ENCODE results near the gene PSMG3.
A peak's percentile ranks its signal among the peaks of the same experiment; 100 is the strongest.

Gene PSMG3

DNA sequence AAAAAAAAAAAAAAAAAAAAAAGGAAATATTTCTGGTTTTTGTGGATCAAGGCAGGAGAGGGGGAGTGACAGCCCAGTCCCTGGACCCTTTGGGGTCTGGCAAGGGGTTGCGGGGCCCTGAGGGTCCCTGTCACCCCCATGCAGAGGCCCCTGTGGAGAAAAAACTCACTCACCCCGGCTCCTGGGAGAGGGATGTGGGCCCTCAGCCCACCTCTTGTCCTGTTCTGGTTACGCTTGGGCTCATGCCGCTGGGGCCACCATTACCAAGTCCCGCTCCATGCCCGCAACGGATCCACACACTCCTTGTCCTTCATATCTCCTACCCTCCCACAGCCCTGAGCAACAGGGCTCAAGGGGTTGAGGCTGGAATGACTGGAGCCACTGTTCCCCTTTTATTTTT, 12.8 kb downstream of the PSMG3 start:
- no peaks in the 10 kb centered on the region for H3K9me3 ChIP-seq (ENCODE audit: control insufficient read depth, insufficient read depth, low read depth, low read length)
- TF ChIP-seq, protein P1, sequence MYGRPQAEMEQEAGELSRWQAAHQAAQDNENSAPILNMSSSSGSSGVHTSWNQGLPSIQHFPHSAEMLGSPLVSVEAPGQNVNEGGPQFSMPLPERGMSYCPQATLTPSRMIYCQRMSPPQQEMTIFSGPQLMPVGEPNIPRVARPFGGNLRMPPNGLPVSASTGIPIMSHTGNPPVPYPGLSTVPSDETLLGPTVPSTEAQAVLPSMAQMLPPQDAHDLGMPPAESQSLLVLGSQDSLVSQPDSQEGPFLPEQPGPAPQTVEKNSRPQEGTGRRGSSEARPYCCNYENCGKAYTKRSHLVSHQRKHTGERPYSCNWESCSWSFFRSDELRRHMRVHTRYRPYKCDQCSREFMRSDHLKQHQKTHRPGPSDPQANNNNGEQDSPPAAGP (tag by site-specific recombination; IDR thresholded peaks at IDR 0.05): no peak
- TF ChIP-seq ZNF544 (tag by site-specific recombination; IDR thresholded peaks at IDR 0.05) (no peak), ZNF664 (tag by site-specific recombination; IDR thresholded peaks at IDR 0.05) (no peak), ZEB2 (tag by site-specific recombination; IDR thresholded peaks at IDR 0.05) (no peak), ZNF112 (tag by site-specific recombination; IDR thresholded peaks at IDR 0.05) (no peak), EGR2 (tag by site-specific recombination; IDR thresholded peaks at IDR 0.05; ENCODE audit: low read depth) (no peak), MZF1 (tag by site-specific recombination; IDR thresholded peaks at IDR 0.05; ENCODE audit: borderline replicate concordance) (no peak), ZNF621 (tag by site-specific recombination; IDR thresholded peaks at IDR 0.05) (no peak), ZFP3 (tag by site-specific recombination; IDR thresholded peaks at IDR 0.05; ENCODE audit: low read depth) (no peak), ZNF391 (tag by site-specific recombination; IDR thresholded peaks at IDR 0.05; ENCODE audit: borderline replicate concordance, low read depth) (no peak), ZNF473 (tag by site-specific recombination; IDR thresholded peaks at IDR 0.05) (no peak), ZNF239 (tag by site-specific recombination; IDR thresholded peaks at IDR 0.05) (no peak), ZNF174 (tag by site-specific recombination; IDR thresholded peaks at IDR 0.05) (no peak)
- TF ChIP-seq, protein P2, sequence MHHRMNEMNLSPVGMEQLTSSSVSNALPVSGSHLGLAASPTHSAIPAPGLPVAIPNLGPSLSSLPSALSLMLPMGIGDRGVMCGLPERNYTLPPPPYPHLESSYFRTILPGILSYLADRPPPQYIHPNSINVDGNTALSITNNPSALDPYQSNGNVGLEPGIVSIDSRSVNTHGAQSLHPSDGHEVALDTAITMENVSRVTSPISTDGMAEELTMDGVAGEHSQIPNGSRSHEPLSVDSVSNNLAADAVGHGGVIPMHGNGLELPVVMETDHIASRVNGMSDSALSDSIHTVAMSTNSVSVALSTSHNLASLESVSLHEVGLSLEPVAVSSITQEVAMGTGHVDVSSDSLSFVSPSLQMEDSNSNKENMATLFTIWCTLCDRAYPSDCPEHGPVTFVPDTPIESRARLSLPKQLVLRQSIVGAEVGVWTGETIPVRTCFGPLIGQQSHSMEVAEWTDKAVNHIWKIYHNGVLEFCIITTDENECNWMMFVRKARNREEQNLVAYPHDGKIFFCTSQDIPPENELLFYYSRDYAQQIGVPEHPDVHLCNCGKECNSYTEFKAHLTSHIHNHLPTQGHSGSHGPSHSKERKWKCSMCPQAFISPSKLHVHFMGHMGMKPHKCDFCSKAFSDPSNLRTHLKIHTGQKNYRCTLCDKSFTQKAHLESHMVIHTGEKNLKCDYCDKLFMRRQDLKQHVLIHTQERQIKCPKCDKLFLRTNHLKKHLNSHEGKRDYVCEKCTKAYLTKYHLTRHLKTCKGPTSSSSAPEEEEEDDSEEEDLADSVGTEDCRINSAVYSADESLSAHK (tag by site-specific recombination; IDR thresholded peaks at IDR 0.05): no peak
- TF ChIP-seq, protein P3, sequence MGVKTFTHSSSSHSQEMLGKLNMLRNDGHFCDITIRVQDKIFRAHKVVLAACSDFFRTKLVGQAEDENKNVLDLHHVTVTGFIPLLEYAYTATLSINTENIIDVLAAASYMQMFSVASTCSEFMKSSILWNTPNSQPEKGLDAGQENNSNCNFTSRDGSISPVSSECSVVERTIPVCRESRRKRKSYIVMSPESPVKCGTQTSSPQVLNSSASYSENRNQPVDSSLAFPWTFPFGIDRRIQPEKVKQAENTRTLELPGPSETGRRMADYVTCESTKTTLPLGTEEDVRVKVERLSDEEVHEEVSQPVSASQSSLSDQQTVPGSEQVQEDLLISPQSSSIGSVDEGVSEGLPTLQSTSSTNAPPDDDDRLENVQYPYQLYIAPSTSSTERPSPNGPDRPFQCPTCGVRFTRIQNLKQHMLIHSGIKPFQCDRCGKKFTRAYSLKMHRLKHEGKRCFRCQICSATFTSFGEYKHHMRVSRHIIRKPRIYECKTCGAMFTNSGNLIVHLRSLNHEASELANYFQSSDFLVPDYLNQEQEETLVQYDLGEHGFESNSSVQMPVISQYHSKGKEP (tag by site-specific recombination; IDR thresholded peaks at IDR 0.05): no peak
- ChIA-PET POLR2A (interaction anchor here (0.8 to 2.7 kb wide), 4 partner anchors 12 to 797 kb away, joined by 3 to 40 read pairs (median 10); no protein-coding TSS in a partner anchor), CTCF (interaction anchor here (0.6 to 2.9 kb wide), 10 partner anchors 9 to 359 kb away, joined by 3 to 23 read pairs (median 5); no protein-coding TSS in a partner anchor)
- peaks cover 3% of the 10 kb centered on the region; the same call in 1 of the 2 replicates for H3K4me1 ChIP-seq (ENCODE audit: control insufficient read depth, insufficient read depth, low read length)
- H3K4me3 ChIP-seq (ENCODE audit: low read depth, low read length): no peak overlapping the region
- no peaks in the 10 kb centered on the region for H3K36me3 ChIP-seq (ENCODE audit: control insufficient read depth in 2 of 2, insufficient read depth in 1 of 2, low read length in 2 of 2)
- H3K27ac ChIP-seq (ENCODE audit: extremely low read depth, low read depth, low read length): no peak overlapping the region

DNA sequence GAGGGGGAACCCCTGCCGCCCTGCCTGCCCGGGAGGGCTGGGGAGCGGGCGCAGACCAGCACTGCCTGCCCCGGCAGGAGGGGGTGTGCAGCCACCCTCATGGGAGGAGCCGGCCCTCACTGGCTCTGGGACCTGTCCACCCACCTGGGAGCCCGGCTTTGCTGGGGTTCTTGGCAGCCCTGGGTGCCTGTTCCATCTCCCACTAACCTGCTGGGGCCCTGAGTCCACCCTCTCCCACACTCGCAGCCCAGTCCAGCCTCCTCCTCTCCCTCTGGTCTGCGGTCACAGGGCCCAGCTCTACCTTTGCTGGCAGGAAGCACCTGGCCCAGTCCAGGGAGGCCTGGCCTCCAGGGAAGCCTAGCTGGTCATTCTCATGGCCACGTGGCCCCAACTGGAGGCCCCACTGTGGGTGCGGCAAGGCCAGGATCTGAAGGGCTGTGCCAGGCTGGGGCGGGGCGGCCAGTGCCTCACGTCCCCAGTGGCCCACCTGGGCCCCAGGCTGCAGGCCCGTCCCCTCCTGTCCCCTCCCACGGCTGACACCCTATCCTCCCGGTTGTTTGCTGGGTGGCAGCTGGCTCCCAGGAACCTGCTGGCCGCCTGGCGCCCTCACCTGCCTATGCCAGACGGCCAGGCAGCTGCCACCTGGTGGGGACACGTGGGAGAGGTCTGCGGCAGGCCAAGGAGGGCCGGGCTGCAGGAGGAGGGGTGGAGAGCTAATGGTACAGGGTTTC, 13.9 kb downstream of the PSMG3 start, which contains the start of gene TMEM184A:
Gene TMEM184A (minus strand): TSS at position 393 of the 731 bp plus-strand sequence. CDS start 721 bp downstream, outside the sequence.
- Histone ChIP-seq H3K4me1 (ENCODE audit: control insufficient read depth, insufficient read depth, low read length) (peaks cover 3% of the 10 kb centered on the region; the same call in 1 of the 2 replicates), H3K36me3 (ENCODE audit: control insufficient read depth in 2 of 2, insufficient read depth in 1 of 2, low read length in 2 of 2) (no peaks in the 10 kb centered on the region), H3K4me3 (ENCODE audit: low read depth, low read length) (no peak within 1 kb of the TSS), H3K27ac (ENCODE audit: extremely low read depth, low read depth, low read length) (no peak within 1 kb of the TSS; the same call in 1 of the 2 replicates), H3K9me3 (ENCODE audit: control insufficient read depth, insufficient read depth, low read depth, low read length) (no peaks in the 10 kb centered on the region)
- CTCF ChIA-PET: interaction anchor here (0.5 to 2.9 kb wide), 16 partner anchors 10 to 1107 kb away, joined by 3 to 23 read pairs (median 4); no protein-coding TSS in a partner anchor
- POLR2A ChIA-PET: interaction anchor here (0.7 to 2.7 kb wide), 10 partner anchors 11 to 705 kb away, joined by 3 to 40 read pairs (median 4); partner anchors contain the start of gene PSMG3
- TF ChIP-seq, protein P4, sequence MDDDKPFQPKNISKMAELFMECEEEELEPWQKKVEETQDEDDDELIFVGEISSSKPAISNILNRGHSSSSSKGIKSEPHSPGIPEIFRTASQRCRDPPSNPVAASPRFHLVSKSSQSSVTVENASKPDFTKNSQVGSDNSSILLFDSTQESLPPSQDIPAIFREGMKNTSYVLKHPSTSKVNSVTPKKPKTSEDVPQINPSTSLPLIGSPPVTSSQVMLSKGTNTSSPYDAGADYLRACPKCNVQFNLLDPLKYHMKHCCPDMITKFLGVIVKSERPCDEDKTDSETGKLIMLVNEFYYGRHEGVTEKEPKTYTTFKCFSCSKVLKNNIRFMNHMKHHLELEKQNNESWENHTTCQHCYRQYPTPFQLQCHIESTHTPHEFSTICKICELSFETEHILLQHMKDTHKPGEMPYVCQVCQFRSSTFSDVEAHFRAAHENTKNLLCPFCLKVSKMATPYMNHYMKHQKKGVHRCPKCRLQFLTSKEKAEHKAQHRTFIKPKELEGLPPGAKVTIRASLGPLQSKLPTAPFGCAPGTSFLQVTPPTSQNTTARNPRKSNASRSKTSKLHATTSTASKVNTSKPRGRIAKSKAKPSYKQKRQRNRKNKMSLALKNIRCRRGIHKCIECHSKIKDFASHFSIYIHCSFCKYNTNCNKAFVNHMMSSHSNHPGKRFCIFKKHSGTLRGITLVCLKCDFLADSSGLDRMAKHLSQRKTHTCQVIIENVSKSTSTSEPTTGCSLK (tag by site-specific recombination; IDR thresholded peaks at IDR 0.05): no peak
- TF ChIP-seq KLF1 (tag by site-specific recombination; IDR thresholded peaks at IDR 0.05): peak; percentile 49; the same call in 1 of the 2 replicates
- peak; percentile 4; the same call in 1 of the 2 replicates for TF ChIP-seq GLIS1 (tag by site-specific recombination; IDR thresholded peaks at IDR 0.05)
- TF ChIP-seq, protein P5, sequence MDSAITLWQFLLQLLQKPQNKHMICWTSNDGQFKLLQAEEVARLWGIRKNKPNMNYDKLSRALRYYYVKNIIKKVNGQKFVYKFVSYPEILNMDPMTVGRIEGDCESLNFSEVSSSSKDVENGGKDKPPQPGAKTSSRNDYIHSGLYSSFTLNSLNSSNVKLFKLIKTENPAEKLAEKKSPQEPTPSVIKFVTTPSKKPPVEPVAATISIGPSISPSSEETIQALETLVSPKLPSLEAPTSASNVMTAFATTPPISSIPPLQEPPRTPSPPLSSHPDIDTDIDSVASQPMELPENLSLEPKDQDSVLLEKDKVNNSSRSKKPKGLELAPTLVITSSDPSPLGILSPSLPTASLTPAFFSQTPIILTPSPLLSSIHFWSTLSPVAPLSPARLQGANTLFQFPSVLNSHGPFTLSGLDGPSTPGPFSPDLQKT (IDR thresholded peaks at IDR 0.05; ENCODE audit: borderline replicate concordance, low read depth, low read length): no peak
- no peak for TF ChIP-seq ZNF292 (tag by site-specific recombination; IDR thresholded peaks at IDR 0.05; ENCODE audit: borderline replicate concordance, low read depth)
- TF ChIP-seq, protein P6, sequence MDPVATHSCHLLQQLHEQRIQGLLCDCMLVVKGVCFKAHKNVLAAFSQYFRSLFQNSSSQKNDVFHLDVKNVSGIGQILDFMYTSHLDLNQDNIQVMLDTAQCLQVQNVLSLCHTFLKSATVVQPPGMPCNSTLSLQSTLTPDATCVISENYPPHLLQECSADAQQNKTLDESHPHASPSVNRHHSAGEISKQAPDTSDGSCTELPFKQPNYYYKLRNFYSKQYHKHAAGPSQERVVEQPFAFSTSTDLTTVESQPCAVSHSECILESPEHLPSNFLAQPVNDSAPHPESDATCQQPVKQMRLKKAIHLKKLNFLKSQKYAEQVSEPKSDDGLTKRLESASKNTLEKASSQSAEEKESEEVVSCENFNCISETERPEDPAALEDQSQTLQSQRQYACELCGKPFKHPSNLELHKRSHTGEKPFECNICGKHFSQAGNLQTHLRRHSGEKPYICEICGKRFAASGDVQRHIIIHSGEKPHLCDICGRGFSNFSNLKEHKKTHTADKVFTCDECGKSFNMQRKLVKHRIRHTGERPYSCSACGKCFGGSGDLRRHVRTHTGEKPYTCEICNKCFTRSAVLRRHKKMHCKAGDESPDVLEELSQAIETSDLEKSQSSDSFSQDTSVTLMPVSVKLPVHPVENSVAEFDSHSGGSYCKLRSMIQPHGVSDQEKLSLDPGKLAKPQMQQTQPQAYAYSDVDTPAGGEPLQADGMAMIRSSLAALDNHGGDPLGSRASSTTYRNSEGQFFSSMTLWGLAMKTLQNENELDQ (tag by site-specific recombination; IDR thresholded peaks at IDR 0.05; ENCODE audit: low read depth): no peak

All from HEK293 (cell line).